DOHH2 (cell line): ENCODE data around the gene ALG1.

Source experiments
- H3F3A ChIP-seq: fragments of 200-600 bp; sonication (generic), shearing (Covaris generic); 2 replicates; pipeline ENCODE4 v1.6.0; 2016; ENCODE audit warnings: antibody characterized with exemption, mild to moderate bottlenecking; ENCODE audit not compliant: control insufficient read depth, insufficient read depth
- H3K27ac ChIP-seq: fragments of 200-600 bp; sonication (generic); 2 replicates; pipeline ENCODE4 v1.5.1; 2014; ENCODE audit warnings: low read depth, mild to moderate bottlenecking, low read length, moderate library complexity
- H3K27me3 ChIP-seq: fragments of 200-600 bp; sonication (generic); 2 replicates; pipeline ENCODE4 v1.6.1; 2014; ENCODE audit warnings: mild to moderate bottlenecking, low read length, mixed read lengths; ENCODE audit not compliant: control insufficient read depth
- H3K36me3 ChIP-seq: fragments of 200-600 bp; sonication (generic); 2 replicates; pipeline ENCODE4 v1.6.1; 2014; ENCODE audit warnings: mild to moderate bottlenecking, low read length, moderate library complexity, mixed read lengths; ENCODE audit not compliant: control insufficient read depth
- H3K4me1 ChIP-seq: fragments of 200-600 bp; sonication (generic); 2 replicates; pipeline ENCODE4 v1.6.1; 2014; ENCODE audit warnings: mild to moderate bottlenecking, low read length, mixed read lengths; ENCODE audit not compliant: control insufficient read depth
- H3K4me2 ChIP-seq: fragments of 200-600 bp; sonication (generic); 2 replicates; pipeline ENCODE4 v1.6.0; 2014; ENCODE audit warnings: mild to moderate bottlenecking, low read length, moderate library complexity
- H3K4me3 ChIP-seq: fragments of 200-600 bp; sonication (generic); 2 replicates; pipeline ENCODE4 v1.5.1; 2014; ENCODE audit warnings: mild to moderate bottlenecking, low read length, mixed read lengths
- H3K79me2 ChIP-seq: fragments of 200-600 bp; sonication (generic); 2 replicates; pipeline ENCODE4 v1.6.1; 2014; ENCODE audit warnings: mild to moderate bottlenecking, low read length, mixed read lengths; ENCODE audit not compliant: control insufficient read depth
- H3K9me2 ChIP-seq: fragments of 200-600 bp; sonication (generic); replicated peaks from 2 replicates; pipeline ENCODE4 v1.6.1; 2014; ENCODE audit warnings: mild to moderate bottlenecking, low read length, mixed read lengths; ENCODE audit not compliant: control insufficient read depth
- H3K9me3 ChIP-seq: fragments of 200-600 bp; sonication (generic); 2 replicates; pipeline ENCODE4 v1.6.1; 2014; ENCODE audit warnings: antibody characterized with exemption, low read length, mixed read lengths; ENCODE audit not compliant: control insufficient read depth, insufficient read depth
- H4K20me1 ChIP-seq: fragments of 200-600 bp; sonication (generic); 2 replicates; pipeline ENCODE4 v1.6.0; 2014; ENCODE audit warnings: low read depth, mild to moderate bottlenecking, antibody characterized with exemption, low read length, moderate library complexity; ENCODE audit not compliant: control insufficient read depth, insufficient read depth
- CTCF ChIP-seq: fragments of 200-600 bp; sonication (generic); IDR thresholded peaks from one replicate; pipeline ENCODE4 v1.5.1; 2014; ENCODE audit warnings: antibody characterized with exemption, mild to moderate bottlenecking, low read depth, low read length; ENCODE audit not compliant: poor library complexity, severe bottlenecking
- EZH2phosphoT487 ChIP-seq: fragments of 200-600 bp; sonication (generic); IDR thresholded peaks from 2 replicates; pipeline ENCODE4 v1.6.1; 2017; ENCODE audit warnings: borderline replicate concordance, mild to moderate bottlenecking, antibody characterized with exemption, low read length, moderate library complexity, mixed read lengths

Gene ALG1

DNA sequence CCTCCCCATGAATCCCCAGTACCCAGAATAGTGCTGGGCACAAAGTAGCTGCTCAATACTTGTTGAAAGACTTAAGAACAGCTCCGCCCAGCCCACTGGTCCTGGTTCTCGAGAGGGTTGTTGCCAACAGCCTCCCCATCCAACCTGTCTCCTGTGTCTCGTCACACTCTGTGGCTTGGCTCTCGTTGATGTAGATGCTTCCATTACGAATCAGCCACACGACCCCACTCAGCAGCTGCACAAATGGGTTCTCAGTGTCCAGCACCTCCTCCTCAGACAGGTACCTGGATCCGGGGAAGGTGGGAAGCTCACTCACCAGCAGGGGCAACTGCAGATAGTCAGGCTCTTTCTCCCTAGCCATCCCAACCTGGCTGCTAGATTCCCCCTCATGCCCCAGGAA, 40.0 kb upstream of the ALG1 start:
- Histone ChIP-seq H3K9me2 (no peaks in the 10 kb centered on the region), H4K20me1 (no peaks in the 10 kb centered on the region), H3K4me3 (no peak overlapping the region), H3F3A (no peaks in the 10 kb centered on the region), H3K27ac (no peak overlapping the region), H3K27me3 (no peaks in the 10 kb centered on the region), H3K4me2 (no peak overlapping the region), H3K4me1 (peaks cover 26% of the 10 kb centered on the region), H3K79me2 (peaks cover 8% of the 10 kb centered on the region), H3K9me3 (no peaks in the 10 kb centered on the region), H3K36me3 (no peaks in the 10 kb centered on the region)
- no peak for TF ChIP-seq CTCF
- TF ChIP-seq EZH2phosphoT487, result no peak

DNA sequence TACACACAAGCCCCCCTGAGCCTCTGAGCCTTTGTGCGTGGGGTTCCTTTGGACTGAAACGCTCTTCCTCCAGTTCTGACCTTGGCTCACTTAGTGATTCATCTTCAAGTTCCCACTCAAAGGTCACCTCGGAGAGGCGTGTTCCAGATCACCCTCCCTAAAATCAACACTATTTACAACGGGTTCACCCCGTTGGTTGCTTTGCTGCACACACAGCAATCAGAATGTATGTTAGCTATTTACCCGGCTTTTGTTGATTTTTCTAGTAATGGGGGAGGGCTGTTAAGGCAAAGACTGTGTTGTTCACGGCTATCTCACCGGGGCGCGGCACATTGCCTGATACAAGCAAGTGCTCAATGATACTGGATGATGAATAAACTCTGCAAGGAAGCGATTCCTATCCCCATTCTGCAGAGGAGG, 38.9 kb upstream of the ALG1 start:
- H3K27ac ChIP-seq, result no peak overlapping the region

DNA sequence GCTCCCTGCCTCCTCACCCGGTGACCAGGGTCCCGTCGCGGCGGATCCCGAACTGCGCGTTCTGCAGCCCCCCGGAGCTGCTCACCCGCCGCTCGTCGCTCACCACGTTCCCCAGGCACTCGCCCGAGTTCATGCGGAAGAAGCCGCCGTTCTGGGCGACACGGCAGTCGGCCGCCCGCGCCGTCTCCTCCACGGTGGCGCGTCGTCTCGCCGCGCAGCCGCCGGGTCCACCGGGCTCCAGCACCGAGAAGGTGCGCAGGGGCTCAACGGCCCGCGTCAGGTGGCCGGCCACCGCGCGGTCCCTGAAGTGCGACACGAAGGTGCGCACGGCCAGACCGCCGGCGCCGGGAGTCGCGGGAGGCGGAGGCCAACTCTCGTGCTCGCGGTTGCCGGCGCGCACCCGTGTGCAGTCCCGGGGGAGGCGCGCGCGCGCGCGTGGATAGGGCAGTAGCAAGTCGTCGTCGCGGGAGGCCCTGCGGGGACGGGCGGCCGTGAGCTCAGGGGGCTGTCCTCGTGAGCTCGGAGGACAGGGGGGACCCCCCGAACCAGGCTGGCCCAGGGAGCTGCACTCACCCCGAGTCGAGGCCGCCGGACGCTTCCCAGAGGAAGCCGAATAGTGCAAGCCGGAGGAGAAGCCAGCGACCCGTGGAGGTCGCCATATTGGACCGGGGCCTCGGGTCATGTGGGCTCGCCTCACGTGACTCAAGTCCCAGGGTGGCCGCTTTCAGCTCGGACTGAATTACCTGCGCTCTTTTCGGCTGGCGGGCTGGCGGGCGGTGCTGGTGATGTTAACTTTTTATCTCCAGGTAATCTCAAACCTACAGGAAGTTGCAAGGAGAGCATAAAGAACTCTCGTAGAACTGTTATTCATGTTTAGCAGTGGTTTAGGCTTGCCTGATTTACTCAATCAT, 38.1 kb upstream of the ALG1 start, which contains the start of gene NAGPA:
TSS of gene NAGPA (minus strand) at position 680 of the 911 bp plus-strand sequence. CDS start at position 659, 21 bp downstream.
- Histone ChIP-seq H3K9me2 (no peaks in the 10 kb centered on the region), H3K4me1 (peaks cover 33% of the 10 kb centered on the region), H4K20me1 (no peaks in the 10 kb centered on the region), H3K79me2 (peaks cover 8% of the 10 kb centered on the region), H3K27me3 (no peaks in the 10 kb centered on the region), H3K27ac (no peak within 1 kb of the TSS), H3K9me3 (no peaks in the 10 kb centered on the region), H3K4me2 (peak within 1 kb of the TSS; percentile 84), H3K36me3 (no peaks in the 10 kb centered on the region), H3F3A (no peaks in the 10 kb centered on the region), H3K4me3 (peak within 1 kb of the TSS; percentile 82)
- no peak for TF ChIP-seq CTCF
- no peak for TF ChIP-seq EZH2phosphoT487

More for the DNA sequence above, 38.9 kb upstream of the ALG1 start:
- Histone ChIP-seq H3K27me3 (no peaks in the 10 kb centered on the region), H3K4me3 (peak overlapping the region; percentile 82), H3F3A (no peaks in the 10 kb centered on the region), H4K20me1 (no peaks in the 10 kb centered on the region), H3K9me2 (no peaks in the 10 kb centered on the region), H3K4me1 (peaks cover 33% of the 10 kb centered on the region), H3K4me2 (peak overlapping the region; percentile 84), H3K79me2 (peaks cover 8% of the 10 kb centered on the region), H3K36me3 (no peaks in the 10 kb centered on the region), H3K9me3 (no peaks in the 10 kb centered on the region)
- no peak for TF ChIP-seq CTCF
- TF ChIP-seq EZH2phosphoT487, result no peak
